NOMO-1 treated with DMSO at 0.1 percent for 48 hours (cell line): Measurements from ENCODE around the gene SNTG2.
"Not testable (repeated sequence)": the region's sequence is repeated elsewhere in the genome, so short reads cannot be mapped to it uniquely, and the experiment has no call there.

Experiments used
- DNase-seq: peaks from one replicate; lab custom pipeline; 2025; ENCODE audit not compliant: unreplicated experiment; lab: John Stamatoyannopoulos, UW

SNTG2 gene

GRCh38 chr2:1088192-1088860, 137.7 kb downstream of the SNTG2 start:
- DNase-seq = no peak

- DNase-seq = no peak
Observed at GRCh38 chr2:1088940-1089339, 138.3 kb downstream of the SNTG2 start.

- DNase-seq = no peak
Observed at GRCh38 chr2:1091895-1092585, 141.4 kb downstream of the SNTG2 start.

- DNase-seq = not testable (repeated sequence)
Observed at GRCh38 chr2:1093668-1094067, 143.0 kb downstream of the SNTG2 start.

GRCh38 chr2:1097101-1097500, 146.5 kb downstream of the SNTG2 start:
- no peak for DNase-seq

GRCh38 chr2:1099418-1099817, 148.8 kb downstream of the SNTG2 start:
- DNase-seq = no peak

GRCh38 chr2:1101011-1101782, 150.5 kb downstream of the SNTG2 start:
- DNase-seq = no peak

GRCh38 chr2:1101982-1102590, 151.4 kb downstream of the SNTG2 start:
- DNase-seq = no peak

GRCh38 chr2:1104364-1104763, 153.7 kb downstream of the SNTG2 start:
- DNase-seq = no peak

- not testable (repeated sequence) for DNase-seq
Observed at GRCh38 chr2:1106344-1106743, 155.7 kb downstream of the SNTG2 start.

GRCh38 chr2:1115843-1116539, 165.3 kb downstream of the SNTG2 start:
- DNase-seq = no peak

GRCh38 chr2:1117569-1117968, 166.9 kb downstream of the SNTG2 start:
- no peak for DNase-seq

GRCh38 chr2:1125217-1125616, 174.6 kb downstream of the SNTG2 start:
- no peak for DNase-seq

GRCh38 chr2:1125633-1126370, 175.2 kb downstream of the SNTG2 start:
- no peak for DNase-seq

GRCh38 chr2:1129982-1130381, 179.3 kb downstream of the SNTG2 start:
- no peak for DNase-seq

- no peak for DNase-seq
Observed at GRCh38 chr2:1130922-1131321, 180.3 kb downstream of the SNTG2 start.

- no peak for DNase-seq
Observed at GRCh38 chr2:1132328-1132969, 181.8 kb downstream of the SNTG2 start.

- not testable (repeated sequence) for DNase-seq
Observed at GRCh38 chr2:1133896-1134295, 183.2 kb downstream of the SNTG2 start.

GRCh38 chr2:1134629-1135028, 184.0 kb downstream of the SNTG2 start:
- DNase-seq = no peak

- no peak for DNase-seq
Observed at GRCh38 chr2:1136067-1136466, 185.4 kb downstream of the SNTG2 start.
